WI38 (cell line): ENCODE results near the gene ZMIZ1.

Experiments
- H3K4me3 ChIP-seq: 2 replicates; pipeline ENCODE4 v1.5.1; 2011; ENCODE audit warnings: low read depth, mild to moderate bottlenecking, control low read depth, low read length
- CTCF ChIP-seq: IDR thresholded peaks from 2 replicates; pipeline ENCODE4 v1.5.1; 2012; ENCODE audit warnings: low read depth, mild to moderate bottlenecking, control low read depth, low read length

The ZMIZ1 gene

GRCh38 chr10:79132681-79133381, 64.1 kb downstream of the ZMIZ1 start:
- no peak for TF ChIP-seq CTCF
- no peak overlapping the region for H3K4me3 ChIP-seq

- no peak for TF ChIP-seq CTCF
Observed at GRCh38 chr10:79133416-79133815, 64.7 kb downstream of the ZMIZ1 start.

GRCh38 chr10:79135790-79136189, 67.0 kb downstream of the ZMIZ1 start:
- H3K4me3 ChIP-seq: no peak overlapping the region
- no peak for TF ChIP-seq CTCF

More at GRCh38 chr10:79133416-79133815, 64.7 kb downstream of the ZMIZ1 start:
- no peak overlapping the region for H3K4me3 ChIP-seq

GRCh38 chr10:79136236-79137005, 67.7 kb downstream of the ZMIZ1 start:
- TF ChIP-seq CTCF: no peak
- H3K4me3 ChIP-seq: no peak overlapping the region

- peak overlapping the region; percentile 4; the same call in 1 of the 2 replicates for H3K4me3 ChIP-seq
- no peak for TF ChIP-seq CTCF
Observed at GRCh38 chr10:79137300-79137756, 68.6 kb downstream of the ZMIZ1 start.

GRCh38 chr10:79137826-79138225, 69.1 kb downstream of the ZMIZ1 start:
- peak overlapping the region; percentile 4; the same call in 1 of the 2 replicates for H3K4me3 ChIP-seq
- no peak for TF ChIP-seq CTCF
